GM19438 (cell line): Measurements from ENCODE around the gene COA5.

Source experiments
- ATAC-seq: cut with Tn5 transposase; IDR thresholded peaks from one replicate; pipeline ENCODE4 v1.9.1; 2021; ENCODE audit warnings: low read depth; ENCODE audit not compliant: unreplicated experiment

Gene COA5

DNA sequence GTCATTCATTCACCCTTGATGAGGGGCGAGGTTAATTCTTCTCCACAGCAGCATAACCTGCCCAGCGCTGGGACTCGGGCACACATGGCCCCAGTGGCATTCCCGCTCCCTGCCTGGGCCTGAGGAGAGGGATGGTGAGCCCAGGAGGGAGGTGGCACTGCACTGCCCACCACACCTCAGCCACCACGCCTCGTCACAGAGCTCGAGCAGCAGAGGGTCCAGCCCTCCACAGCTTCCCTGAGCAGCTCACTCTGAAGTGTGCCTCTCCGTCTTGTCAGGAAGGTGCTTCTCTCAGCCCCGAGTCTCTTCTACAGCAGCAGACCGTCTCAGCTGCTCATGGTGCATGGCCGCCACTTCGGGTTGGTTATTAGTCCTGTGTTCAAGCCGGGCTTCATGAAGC is 34.9 kb downstream of the COA5 start:
- ATAC-seq, result no peak

DNA sequence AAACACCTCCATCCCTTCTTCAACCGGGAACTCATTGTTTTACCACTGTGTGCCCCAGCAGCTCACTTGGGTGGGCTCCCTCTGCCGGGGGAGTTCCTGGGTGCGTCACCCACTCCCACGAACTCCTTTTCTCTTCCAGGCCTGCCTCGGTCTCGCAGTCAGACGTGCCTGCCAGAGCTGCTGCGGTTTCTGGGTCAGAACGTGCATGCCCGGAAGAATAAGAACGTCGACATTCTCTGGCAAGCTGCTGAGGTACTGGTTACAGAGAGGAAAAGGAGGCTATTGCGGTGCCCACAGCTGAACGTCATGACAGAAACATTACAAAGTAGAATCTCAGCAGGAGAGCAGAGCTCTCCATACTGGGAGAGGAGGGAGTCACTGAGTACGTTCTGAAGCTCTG is 35.6 kb downstream of the COA5 start:
- ATAC-seq, result no peak

DNA sequence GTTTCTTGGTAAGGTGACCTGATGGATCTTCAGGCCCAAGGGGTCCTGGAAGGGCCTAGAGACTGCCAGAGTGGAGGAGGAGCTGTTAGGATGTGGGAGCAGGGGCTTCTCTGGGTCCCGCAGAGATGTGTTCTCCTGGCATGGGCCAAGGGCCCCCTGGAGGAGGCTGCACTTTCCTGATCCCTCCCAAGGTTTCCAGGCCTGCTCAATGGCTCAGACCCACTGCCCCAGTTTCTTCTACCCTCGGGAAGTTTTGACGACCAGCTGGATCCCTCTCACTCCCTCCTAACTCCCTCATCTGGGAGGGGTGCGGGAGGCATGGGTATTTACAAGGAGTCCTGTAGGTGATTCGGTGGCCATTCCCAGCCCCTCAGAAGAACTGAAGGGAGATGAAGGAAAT is 36.1 kb downstream of the COA5 start:
- ATAC-seq, result no peak

DNA sequence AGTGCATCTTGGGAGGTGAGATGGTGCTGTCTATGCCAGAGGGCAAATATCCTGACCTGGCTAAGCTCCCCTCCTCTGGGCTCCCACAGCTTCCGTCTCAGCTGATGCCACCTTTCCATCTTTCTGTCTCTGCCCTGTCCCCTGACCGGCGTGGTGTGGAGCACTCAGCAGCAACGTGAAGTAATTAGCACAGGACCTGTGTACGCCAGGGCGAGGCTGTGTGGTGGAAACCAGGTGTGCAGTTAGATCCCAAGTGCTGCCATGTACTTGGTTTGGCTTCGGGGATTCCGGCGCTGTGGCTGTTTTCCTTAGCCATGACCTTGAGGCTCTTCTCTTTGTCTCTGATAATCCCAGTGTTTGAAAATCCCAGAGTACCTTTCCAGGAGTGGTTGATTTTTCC is 36.5 kb downstream of the COA5 start:
- ATAC-seq, result no peak

DNA sequence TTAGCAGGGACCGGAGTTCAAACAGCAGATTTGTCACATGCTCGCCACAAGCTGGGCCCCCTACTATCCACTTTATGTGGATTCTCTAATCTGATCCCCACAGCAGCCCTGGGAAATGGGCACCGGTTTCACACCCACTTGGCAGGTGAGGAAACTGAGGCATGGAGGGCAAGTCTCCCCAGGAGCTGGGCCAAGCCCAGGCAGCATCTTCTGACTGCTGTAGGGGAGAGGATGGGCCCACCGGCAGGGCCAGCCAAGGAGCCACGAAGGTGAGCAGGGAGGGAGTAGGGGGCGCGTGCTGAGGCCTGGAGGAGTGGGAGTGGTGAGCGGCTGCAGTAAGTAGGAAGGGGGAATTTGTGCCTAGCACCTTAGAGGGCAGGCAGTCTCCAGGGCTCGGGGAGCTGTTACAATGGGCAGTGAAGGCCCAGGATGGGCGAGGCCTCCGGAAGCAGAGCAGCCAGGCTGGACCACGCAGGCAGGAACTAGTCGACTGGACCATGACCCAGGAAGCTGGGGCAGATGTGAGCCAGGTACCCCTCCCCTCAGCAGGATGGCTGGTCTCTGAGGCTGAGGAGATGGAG is 37.1 kb downstream of the COA5 start:
- no peak for ATAC-seq

DNA sequence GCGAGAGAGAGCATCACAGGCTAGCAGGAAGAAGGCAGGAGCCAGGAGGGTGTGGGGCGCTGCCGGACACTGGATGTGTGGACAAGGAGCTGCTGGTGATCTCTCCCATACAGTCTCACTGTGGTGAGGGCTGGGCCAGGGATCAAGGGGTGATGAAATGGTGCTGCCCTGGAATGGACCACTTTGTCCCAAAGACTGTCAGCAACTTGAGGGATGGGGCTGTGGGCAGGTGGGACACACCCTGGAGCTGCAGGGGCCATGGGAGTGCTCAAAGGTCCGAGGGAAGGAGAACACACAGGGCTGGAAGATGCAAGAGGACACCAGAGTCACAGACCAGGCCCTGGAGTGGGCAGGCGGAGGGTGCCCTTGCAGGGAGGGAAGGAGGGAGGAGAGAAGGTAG is 38.0 kb downstream of the COA5 start:
- ATAC-seq, result no peak

DNA sequence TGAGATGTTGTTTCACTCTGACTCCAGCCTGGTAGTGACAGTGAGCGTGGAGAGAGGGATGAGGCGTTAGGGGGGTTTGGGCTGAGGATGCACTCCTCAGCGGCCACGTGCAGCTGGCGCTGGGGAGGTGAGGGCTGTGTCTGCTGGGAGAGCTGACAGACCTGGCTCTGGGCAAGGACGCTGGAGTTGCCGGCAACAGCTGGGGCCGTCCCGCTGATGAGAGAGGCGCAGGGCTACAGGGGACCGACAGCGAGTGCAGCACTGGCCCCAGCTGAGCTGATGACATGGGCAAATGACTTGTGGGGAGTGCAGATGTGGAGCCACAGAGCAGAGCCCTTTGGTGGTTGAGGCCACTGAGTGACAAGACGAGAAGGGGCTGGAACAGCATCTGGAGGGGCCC is 38.4 kb downstream of the COA5 start:
- ATAC-seq, result no peak

DNA sequence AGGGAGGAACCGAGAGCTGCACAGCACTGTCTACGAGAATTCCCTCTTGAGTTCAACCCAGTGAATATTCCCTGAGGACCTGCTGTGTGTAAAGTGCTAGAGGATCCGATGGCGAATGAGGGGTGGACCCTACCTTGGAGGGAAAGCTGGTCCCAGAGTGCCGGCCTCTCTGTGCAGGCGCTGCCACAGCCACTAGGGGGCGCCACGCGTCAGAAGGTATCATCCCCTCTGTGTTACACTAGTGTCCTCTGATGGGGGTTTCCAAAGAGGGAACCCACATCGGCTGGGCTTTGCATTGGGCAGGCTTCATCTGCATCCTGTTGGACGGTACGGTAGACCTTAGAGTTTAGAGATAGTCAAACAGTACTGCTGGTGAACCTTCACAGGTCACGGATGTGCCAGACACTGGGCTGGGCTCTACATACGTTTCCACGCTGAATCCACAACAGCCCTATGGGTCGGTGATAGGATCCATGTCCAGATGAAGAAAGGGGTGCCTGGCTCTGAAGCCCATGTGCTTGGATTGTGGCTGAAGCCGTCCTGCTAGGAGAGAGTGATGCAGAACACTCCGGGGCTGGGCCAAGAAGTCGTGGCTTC is 39.0 kb downstream of the COA5 start:
- ATAC-seq, result no peak

DNA sequence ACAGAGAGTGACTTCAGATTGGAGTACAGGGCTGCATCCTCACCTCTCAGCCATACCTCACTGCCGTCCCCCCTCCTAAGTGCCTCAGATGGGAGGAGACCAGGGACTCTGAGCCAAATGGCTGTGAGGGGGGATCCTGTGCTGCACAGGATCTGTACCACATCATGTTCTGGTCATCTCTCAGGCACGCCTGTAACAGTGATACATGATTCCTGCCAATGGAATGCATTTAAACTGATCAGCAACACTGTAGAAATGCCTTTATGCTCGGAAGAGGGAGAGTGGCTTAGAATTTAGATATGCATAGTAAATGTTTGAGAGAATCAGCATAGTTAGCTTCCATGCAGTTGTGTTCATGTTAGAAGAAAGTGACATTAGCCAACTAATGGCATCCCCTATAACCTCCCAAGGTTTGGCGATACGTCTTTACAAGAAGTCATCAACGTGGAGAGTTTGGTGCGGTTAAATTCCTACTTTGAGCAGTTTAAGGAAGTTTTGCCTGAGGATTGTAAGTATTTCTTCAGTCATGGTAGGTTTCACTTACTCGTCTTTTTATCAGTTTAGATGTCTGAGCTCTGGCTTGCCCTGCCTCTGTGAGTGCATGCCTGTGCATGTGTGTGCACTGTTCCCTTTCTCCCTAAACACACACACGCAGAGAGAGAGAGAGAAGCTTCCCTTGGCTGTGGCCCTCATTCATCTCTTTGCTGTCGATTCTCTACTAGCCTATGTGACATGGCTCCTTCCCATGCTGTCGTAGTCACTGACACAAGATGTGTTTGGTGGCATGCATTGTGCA is 40.0 kb downstream of the COA5 start:
- no peak for ATAC-seq

DNA sequence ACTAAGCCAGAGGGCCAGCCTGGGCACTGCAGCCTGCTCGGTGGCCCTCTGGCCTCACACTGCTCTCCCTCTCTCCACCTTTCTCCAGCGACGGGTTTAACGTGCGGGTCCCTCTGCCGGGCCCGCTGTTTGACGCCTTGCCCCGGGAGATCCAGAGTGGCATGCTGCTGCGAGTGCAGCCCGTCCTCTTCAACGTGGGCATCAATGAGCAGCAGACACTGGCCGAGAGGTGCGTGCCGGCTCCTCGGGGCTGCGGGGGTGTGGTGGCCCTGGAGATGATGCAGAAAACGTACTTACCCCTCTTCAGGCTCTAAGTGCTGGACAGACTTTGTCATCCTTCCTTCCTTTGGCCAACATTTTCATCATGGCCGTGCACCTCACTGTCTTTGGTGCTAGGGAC is 42.4 kb downstream of the COA5 start:
- ATAC-seq, result no peak

DNA sequence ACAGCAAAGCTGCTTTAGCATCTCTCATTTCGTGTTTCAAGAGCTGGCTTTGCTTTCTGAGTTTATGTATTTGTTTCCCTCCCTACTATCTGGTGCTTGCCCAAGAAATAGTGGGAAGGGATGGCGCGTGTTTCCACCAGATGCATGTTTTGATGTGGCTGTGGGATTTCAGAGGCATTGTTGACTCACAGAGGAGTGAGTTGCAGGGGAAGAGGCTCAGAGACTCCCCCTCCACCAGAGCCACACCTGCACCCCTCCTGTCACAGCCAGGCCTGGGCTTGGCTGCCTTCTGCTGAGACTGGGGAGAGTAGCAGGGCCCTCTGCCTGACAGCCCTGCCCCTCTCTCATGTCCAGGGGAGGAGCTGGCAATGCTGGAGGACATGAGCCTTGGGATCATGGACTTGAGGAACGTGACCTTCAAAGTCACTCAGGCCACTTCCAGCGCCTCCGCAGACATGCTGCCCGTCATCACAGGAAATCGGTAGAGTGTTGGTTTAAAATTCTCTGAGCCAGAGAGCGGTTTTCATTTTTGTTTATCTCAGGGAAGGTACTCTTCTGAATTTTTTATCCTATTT is 42.9 kb downstream of the COA5 start:
- ATAC-seq, result no peak

DNA sequence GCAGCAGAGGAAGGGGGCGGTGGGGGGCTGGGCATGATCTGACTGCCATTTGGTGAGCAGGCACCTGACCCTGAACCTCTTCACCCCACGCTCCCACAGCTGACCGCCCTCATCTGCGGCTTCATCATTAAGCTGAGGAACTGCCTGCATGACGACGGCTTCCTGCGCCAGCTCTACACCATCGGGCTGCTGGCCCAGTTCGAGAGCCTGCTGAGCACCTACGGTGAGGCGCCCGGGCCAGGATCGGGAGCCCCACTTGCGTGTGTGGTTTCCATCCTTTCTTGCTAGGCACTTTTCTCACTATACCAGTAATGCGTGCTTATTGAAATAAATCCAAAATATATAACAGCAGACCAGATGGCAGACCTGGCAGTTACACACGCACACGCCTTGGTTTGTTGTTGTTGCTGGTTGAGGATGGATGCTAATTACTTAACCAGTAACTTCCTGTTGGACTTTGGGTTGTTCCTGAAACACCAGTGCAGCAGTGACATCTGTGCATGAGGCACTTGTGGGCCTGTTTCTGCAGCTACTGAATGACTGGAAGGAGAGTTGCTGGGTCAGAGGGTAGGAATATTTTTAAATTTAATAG is 43.7 kb downstream of the COA5 start:
- no peak for ATAC-seq

DNA sequence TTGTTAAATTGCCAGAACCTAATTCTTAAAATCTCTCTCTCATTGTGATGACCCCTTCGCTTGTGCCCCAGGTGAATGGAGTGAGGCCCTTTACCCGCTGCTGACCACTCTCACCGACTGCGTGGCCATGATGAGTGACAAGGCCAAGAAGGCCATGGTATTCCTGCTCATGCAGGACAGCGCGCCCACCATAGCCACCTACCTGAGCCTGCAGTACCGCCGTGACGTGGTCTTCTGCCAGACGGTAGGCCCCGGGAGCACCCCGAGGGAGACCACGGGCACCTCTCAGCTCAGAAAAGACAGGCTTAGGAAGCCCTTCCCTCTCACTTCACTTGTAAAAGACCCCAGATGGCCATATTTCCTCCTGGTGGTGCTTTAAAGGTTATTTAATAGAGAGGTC is 44.9 kb downstream of the COA5 start:
- ATAC-seq, result no peak

DNA sequence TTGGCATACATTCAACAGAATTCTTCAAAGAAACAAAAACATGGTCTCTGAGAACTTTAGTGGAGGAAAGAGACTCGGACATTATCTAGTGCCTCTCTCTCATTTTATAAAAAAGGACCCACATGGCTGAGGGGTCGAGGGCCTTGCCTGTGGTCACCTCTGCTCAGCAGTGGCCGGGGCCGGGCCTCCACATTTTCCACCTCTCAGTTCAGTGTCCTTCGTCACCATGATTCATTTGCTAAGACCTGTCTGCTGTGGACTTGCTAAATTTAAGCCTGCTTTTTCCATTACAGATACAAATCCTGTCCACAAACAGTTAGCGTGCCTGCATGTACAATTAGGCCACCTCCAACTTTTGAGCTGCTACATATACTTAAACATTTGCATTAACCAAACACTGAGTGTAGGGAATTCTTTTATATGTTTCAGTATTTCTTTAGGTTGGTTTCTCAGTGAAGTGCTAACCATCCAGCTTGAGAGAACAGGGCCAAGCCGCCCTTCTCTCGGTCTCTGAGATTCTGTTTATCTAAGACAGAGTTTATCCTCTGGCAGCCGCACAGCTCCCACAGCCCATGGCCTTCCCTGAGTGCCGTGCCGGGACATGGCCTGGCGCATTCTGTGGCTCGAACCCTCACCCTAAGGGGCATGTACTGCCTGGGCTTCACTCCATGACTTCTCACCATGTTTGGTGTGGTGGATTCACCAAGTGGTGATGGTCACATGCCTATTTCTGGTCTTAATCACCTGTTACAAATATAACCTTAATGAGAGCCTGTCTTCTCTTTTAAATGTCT is 46.2 kb downstream of the COA5 start:
- ATAC-seq, result no peak

DNA sequence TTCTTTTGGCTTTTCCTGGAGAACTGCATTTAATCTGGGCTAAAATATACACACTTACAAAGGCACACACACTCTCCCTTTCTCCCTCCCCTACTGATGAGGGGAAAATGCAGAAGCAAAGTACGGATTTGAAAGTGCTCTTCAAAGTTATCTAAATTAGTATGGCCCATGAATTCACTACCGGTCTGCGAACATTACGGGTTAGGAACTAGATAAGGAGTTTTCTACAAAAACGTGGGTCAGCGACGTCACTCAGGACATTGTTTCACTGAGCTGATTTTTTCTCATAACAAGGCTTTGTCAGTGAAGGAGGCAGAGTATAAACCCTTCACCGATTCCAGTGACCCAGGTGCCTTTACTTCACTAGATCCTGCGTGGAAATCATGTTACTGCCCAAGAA is 47.3 kb downstream of the COA5 start:
- ATAC-seq, result no peak

DNA sequence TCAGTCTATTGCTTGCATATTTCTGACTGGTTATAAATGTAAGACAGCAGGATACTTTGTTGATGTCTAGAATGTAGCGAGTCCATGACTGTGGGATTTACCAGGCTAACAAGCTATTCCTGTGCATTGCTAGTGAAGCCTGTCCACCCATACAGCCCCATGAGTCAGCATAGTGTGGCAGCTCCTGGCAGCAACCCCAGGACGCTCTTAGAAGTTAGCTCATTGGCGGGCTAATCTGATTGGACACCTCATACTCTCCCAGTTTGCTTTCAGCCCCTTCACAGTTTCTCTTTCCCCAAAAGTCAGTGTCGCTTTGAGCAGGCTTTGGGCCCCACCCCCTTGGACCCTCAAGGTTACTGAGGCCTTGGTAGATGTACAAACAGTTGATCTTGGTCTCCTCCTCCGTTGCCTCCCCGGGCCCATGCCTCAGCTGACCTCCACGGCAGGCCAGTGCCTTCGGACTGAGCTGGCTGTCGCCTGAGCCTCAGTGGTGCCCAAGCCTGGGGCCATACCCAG is 48.0 kb downstream of the COA5 start:
- ATAC-seq, result no peak

DNA sequence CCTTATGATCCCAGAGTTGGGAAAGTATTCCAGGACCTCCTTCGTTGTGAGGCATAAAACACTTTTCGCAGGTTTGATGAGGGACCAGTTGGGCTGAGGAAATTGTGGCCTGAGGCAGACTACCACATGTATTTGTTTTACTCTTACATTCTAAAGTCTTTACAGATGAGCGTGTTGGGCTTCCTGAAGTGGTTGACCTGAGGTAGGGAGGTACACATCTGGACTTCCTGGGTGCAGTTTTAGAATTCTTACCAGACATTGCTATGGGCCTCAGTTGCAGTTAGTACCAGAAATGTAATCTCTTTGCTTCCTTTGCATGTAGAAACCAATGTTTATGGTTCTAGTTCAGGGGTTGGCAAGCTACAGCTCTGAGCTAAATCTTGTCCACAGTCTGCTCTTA is 48.7 kb downstream of the COA5 start:
- ATAC-seq, result no peak

DNA sequence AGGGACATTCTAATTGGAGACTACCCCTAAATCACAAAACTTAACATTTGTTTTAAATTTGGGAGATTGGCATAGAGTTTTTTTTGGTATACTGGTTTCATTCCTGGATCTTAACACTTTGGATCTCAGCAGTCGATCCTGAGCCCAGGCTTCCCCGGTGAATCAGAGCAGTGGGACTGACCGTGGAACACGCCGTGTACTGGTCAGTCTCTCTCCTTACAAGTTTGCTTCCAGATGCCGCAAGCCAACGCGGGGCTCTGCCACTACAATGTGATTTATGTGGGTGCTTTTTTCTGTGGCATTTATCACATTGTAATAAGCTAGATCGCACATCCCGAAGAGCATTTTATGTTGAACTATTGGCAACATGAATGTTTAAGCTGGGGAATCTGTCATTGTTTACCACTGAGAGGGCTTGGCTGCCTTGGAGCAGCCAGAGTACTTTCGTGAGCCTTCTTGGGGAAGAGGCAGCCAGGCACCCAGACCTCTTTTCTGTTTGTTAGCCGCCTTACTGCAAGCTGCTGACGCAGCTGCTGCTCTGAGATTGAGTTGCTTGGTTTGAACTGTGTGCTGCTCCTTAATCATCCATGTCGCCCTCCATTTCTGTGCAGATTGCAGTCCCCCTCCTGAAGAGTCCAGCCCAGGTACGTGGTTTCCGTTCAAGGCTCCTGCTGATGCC is 49.3 kb downstream of the COA5 start:
- no peak for ATAC-seq

DNA sequence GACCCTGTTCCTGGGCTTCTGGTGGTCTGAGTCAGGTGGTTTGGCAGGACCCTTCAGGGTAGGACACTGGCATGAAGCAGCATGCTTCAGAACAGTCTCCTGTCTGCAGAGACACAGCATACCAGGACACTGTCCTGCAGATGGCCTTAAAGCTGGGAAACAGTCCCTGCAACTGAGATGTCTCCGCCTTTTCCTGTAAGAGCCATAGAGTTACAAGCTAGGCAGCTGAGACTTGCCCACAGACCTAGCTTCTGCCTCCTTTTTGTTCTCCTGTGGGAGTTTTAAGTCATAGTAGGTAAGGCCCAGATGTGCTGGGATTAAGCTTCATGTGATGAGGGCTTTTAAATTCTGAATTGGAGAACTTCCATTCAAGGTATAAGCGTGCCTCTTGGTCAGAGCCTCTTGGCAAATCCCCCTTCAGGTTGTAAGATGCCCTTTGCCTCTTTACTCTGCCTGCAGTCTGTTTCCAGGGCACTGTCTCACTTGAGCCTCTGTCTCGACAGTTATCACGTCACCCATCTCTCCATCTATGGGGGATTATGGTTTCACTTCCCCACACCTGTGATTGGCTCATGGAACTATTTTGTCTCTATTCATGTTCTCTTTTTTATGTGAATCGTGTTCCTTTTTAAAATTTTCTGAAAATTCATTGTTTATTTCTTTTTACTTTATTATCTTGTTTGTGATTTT is 51.8 kb downstream of the COA5 start:
- ATAC-seq, result no peak
